ENCODE data around the gene NUP133. TPM values are rescaled to one million over a fixed set of nuclear protein-coding genes. Genes with fewer than 3 reads are reported as not detected.
A peak's percentile ranks its signal among the peaks of the same experiment; 100 is the strongest.

Gene NUP133
- total RNA-seq, 1 experiment from 2014 or later, result 59.0 TPM

DNA sequence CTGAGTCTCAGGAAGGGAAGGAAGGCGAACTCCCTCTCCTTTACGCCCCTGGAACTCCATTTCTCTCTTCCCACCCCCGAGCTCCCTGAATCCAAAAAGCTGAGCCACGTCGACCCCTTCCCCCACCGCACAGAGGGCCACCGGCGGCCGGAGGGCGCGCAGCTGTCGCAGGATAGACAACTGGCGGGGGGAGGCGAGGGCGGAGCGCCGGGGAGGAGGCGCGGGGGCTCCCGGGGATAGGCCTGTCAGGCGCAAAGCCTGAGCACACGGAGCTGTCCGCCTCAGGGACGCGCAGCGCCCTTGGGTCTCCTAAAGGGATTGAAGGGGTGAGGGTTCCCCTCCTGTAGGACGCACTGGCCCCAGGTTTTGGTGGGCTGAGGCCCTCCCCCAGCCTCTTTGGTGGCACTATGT, 73.5 kb downstream of the NUP133 start:
- H3K4me3 ChIP-seq (ENCODE audit: low read depth, low read length, poor library complexity, severe bottlenecking), result no peak overlapping the region
- H3K36me3 ChIP-seq (ENCODE audit: insufficient read depth, low read length, poor library complexity, severe bottlenecking), result no peaks in the 10 kb centered on the region
- no peaks in the 10 kb centered on the region for H3K9me3 ChIP-seq (ENCODE audit: low read depth, low read length, poor library complexity, severe bottlenecking)
- DNase-seq (ENCODE audit: low spot score), result no peak
- ChIA-PET CTCF (no interaction called here), POLR2A (ENCODE audit: low non-redundant PET) (no interaction called here)
- no TSS peak for BruUV-seq (replicated peaks)
- H3K27me3 ChIP-seq (replicated peaks; ENCODE audit: insufficient read depth, low read depth, low read length, poor library complexity), result peaks cover 61% of the 10 kb centered on the region
- H3K27ac ChIP-seq (ENCODE audit: low read depth, low read length, poor library complexity, severe bottlenecking), result no peak overlapping the region
- H3K4me1 ChIP-seq (ENCODE audit: insufficient read depth, low read length, poor library complexity, severe bottlenecking), result peaks cover 13% of the 10 kb centered on the region
- no peak for TF ChIP-seq EZH2 (IDR thresholded peaks at IDR 0.05; ENCODE audit: borderline replicate concordance, low read depth, low read length, poor library complexity, severe bottlenecking)
- TF ChIP-seq CTCF (conservative IDR thresholded peaks at IDR 0.05; ENCODE audit: low read depth, low read length), result no peak
- intact Hi-C loops (cut with micrococcal nuclease; ENCODE audit: unreplicated experiment), result no loop called here

- H3K4me1 ChIP-seq (ENCODE audit: insufficient read depth, low read length, poor library complexity, severe bottlenecking), result peaks cover 13% of the 10 kb centered on the region
- ChIA-PET CTCF (no interaction called here), POLR2A (ENCODE audit: low non-redundant PET) (no interaction called here)
- no peak within 1 kb of the TSS for H3K4me3 ChIP-seq (ENCODE audit: low read depth, low read length, poor library complexity, severe bottlenecking)
- no peaks in the 10 kb centered on the region for H3K36me3 ChIP-seq (ENCODE audit: insufficient read depth, low read length, poor library complexity, severe bottlenecking)
- BruUV-seq (replicated peaks), result no TSS peak
- H3K27me3 ChIP-seq (replicated peaks; ENCODE audit: insufficient read depth, low read depth, low read length, poor library complexity), result peaks cover 63% of the 10 kb centered on the region
- intact Hi-C loops (cut with micrococcal nuclease; ENCODE audit: unreplicated experiment), result no loop called here
- no peaks in the 10 kb centered on the region for H3K9me3 ChIP-seq (ENCODE audit: low read depth, low read length, poor library complexity, severe bottlenecking)
- no peak within 1 kb of the TSS for H3K27ac ChIP-seq (ENCODE audit: low read depth, low read length, poor library complexity, severe bottlenecking)
- TF ChIP-seq EZH2 (IDR thresholded peaks at IDR 0.05; ENCODE audit: borderline replicate concordance, low read depth, low read length, poor library complexity, severe bottlenecking) (peak; percentile 46), CTCF (conservative IDR thresholded peaks at IDR 0.05; ENCODE audit: low read depth, low read length) (no peak)
- DNase-seq (ENCODE audit: low spot score), result no peak
Measured at GRCh38 chr1:229434005-229434640, 74.0 kb downstream of the NUP133 start, which contains the start of gene ACTA1. Gene ACTA1, minus strand, starts transcription at chr1:229434094. Its CDS starts 979 bp downstream, at chr1:229433115.

DNA sequence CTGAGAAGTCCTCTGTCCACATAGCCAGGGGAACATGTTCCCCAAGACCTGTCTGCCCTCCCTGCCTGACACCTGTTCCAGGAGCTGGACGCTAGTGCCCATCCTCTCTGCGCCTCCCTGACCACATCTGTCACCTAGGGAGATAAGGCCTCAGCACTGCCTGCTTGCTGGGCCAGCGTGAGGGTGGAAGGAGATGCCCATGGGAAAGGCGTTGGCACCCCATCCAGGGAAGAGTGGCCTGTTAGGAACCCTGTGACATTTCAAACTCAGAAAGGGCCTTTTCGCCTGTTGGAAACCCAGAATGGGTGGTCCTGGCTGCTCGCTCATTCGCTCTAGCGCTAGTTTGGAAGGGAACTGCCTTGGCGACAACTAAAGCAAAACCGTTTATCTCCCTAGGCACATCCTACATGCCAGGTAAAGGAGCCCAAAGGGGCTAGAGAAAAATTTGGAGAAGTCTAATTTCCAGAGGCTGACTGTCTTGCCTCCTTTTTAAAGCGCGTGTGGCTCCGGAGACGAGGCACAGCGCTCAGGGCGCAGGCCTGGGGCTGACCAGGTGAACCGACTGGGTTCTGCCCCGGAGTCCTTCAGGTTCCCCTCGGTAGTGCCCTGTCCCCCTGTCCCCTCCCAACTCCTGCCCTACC, 74.7 kb downstream of the NUP133 start:
- peaks cover 13% of the 10 kb centered on the region for H3K4me1 ChIP-seq (ENCODE audit: insufficient read depth, low read length, poor library complexity, severe bottlenecking)
- no peak overlapping the region for H3K4me3 ChIP-seq (ENCODE audit: low read depth, low read length, poor library complexity, severe bottlenecking)
- POLR2A ChIA-PET (ENCODE audit: low non-redundant PET), result no interaction called here
- H3K27ac ChIP-seq (ENCODE audit: low read depth, low read length, poor library complexity, severe bottlenecking), result no peak overlapping the region
- no peaks in the 10 kb centered on the region for H3K36me3 ChIP-seq (ENCODE audit: insufficient read depth, low read length, poor library complexity, severe bottlenecking)
- TF ChIP-seq EZH2 (IDR thresholded peaks at IDR 0.05; ENCODE audit: borderline replicate concordance, low read depth, low read length, poor library complexity, severe bottlenecking) (peak; percentile 79), CTCF (conservative IDR thresholded peaks at IDR 0.05; ENCODE audit: low read depth, low read length) (no peak)
- intact Hi-C loops (cut with micrococcal nuclease; ENCODE audit: unreplicated experiment), result no loop called here
- DNase-seq (ENCODE audit: low spot score), result no peak
- BruUV-seq (replicated peaks), result no TSS peak
- CTCF ChIA-PET, result no interaction called here
- no peaks in the 10 kb centered on the region for H3K9me3 ChIP-seq (ENCODE audit: low read depth, low read length, poor library complexity, severe bottlenecking)
- peaks cover 67% of the 10 kb centered on the region for H3K27me3 ChIP-seq (replicated peaks; ENCODE audit: insufficient read depth, low read depth, low read length, poor library complexity)
